Ascending aorta (tissue), 2 donors: ENCODE measurements around the gene GRSF1. TPM values are rescaled to one million over a fixed set of nuclear protein-coding genes. Genes with fewer than 3 reads are reported as not detected.

Experiments used
- DNase-seq, 2 donors: peaks; one replicate each; pipeline ENCODE4 v3.0.0-alpha.2; 2019; ENCODE audit warnings: low spot score in 2 of 2
- H3K27ac ChIP-seq, 2 donors: fragments of 200-600 bp; sonication (generic); one replicate each; pipeline ENCODE4 v1.5.1; 2016 to 2017; ENCODE audit warnings: mild to moderate bottlenecking in 1 of 2
- H3K27me3 ChIP-seq: fragments of 200-600 bp; sonication (generic); one replicate; pipeline ENCODE4 v1.5.1; 2017
- H3K36me3 ChIP-seq, 2 donors: fragments of 200-600 bp; sonication (generic); one replicate each; pipeline ENCODE4 v1.5.1; 2016
- H3K4me1 ChIP-seq, 2 donors: fragments of 200-600 bp; sonication (generic); one replicate each; pipeline ENCODE4 v1.5.1; 2016 to 2017; ENCODE audit warnings: mild to moderate bottlenecking in 1 of 2
- H3K4me3 ChIP-seq, 2 donors: fragments of 200-600 bp; sonication (generic); one replicate each; pipeline ENCODE4 v1.5.1; 2016 to 2017; ENCODE audit warnings: mild to moderate bottlenecking in 1 of 2
- H3K9me3 ChIP-seq, 2 donors: fragments of 200-600 bp; sonication (generic); one replicate each; pipeline ENCODE4 v1.5.1; 2016
- CTCF ChIP-seq, 3 experiments: fragments of 200-600 bp in 2 of 3; fragments of 450-650 bp in 1 of 3; sonication (generic) in 2 of 3; IDR thresholded peaks; one replicate each; pipeline ENCODE4 v1.5.1; 2016 to 2019; ENCODE audit warnings: antibody characterized with exemption in 3 of 3, mild to moderate bottlenecking in 1 of 3, moderate library complexity in 1 of 3
- intact Hi-C: fragments of 100-400 bp; cut with DNase I; formaldehyde crosslinking; loops from one replicate; pipeline ENCODE4 v1.15.1; 2023
- total RNA-seq: library from RNA; depleted of rRNA; stranded (reverse); fragments of >200 nt; gene quantifications from one replicate; pipeline ENCODE4 v1.1.0, GENCODE V29; 2016

Gene GRSF1
- total RNA-seq, 1 donor from 2014 or later = 23.3 TPM

DNA sequence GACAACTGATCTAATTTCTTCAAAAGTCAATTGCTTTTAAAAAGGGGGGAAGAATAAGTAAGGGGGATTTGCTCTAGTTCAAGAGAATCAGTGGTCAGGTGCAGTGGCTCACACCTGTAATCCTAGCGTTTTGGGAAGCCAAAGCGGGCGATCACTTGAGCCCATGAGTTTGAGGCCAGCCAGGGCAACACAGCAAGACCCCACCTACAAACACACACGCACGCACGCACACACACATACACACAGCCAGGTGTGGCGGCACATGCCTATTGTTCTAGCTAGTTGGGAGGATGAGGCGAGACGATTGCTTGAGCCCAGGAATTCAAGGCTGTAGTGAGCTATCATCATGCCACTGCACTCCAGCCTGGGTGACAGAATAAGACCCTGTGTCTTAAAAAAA, 9.6 kb downstream of the GRSF1 start:
- no peak for DNase-seq
- Histone ChIP-seq H3K4me3 (no peak overlapping the region), H3K4me1 (no peaks in the 10 kb centered on the region), H3K9me3 (no peaks in the 10 kb centered on the region), H3K36me3 (peaks cover 76 to 91% of the 10 kb centered on the region in 2 donors), H3K27me3 (no peaks in the 10 kb centered on the region), H3K27ac (no peak overlapping the region)
- intact Hi-C loops = no loop called here
- no peak for TF ChIP-seq CTCF (IDR thresholded peaks at IDR 0.05)

DNA sequence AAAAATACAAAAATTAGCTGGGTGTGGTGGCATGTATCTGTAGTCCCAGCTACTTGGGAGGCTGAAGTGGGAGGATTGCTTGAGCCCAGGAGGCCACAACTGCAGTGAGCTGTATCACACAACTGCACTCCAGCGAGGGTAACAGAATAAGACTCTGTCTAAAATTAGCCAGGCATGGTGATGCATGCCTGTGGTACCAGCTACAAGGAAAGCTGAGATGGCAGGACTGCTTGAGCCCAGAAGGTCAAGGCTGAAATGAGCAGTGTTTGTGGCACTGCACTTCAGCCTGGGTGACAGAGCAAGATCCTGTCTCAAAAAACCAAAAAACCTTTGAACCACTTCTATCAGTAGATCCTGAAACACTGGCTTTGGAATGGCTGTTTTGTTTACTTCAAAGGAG, 10.2 kb downstream of the GRSF1 start:
- peaks cover 81 to 91% of the 10 kb centered on the region in 2 donors for H3K36me3 ChIP-seq
- no peaks in the 10 kb centered on the region for H3K9me3 ChIP-seq
- H3K4me1 ChIP-seq = no peaks in the 10 kb centered on the region
- no peak for TF ChIP-seq CTCF (IDR thresholded peaks at IDR 0.05)
- H3K27me3 ChIP-seq = no peaks in the 10 kb centered on the region
- no peak overlapping the region for H3K4me3 ChIP-seq
- no peak for DNase-seq
- intact Hi-C loops = no loop called here
- H3K27ac ChIP-seq = no peak overlapping the region

GRCh38 chr4:70829015-70829414, 10.7 kb downstream of the GRSF1 start:
- no peak for DNase-seq
- TF ChIP-seq CTCF (IDR thresholded peaks at IDR 0.05) = no peak
- peaks cover 81 to 93% of the 10 kb centered on the region in 2 donors for H3K36me3 ChIP-seq
- H3K9me3 ChIP-seq = no peaks in the 10 kb centered on the region
- H3K27ac ChIP-seq = no peak overlapping the region
- no peaks in the 10 kb centered on the region for H3K27me3 ChIP-seq
- no peak overlapping the region for H3K4me3 ChIP-seq
- intact Hi-C loops = no loop called here
- no peaks in the 10 kb centered on the region for H3K4me1 ChIP-seq

DNA sequence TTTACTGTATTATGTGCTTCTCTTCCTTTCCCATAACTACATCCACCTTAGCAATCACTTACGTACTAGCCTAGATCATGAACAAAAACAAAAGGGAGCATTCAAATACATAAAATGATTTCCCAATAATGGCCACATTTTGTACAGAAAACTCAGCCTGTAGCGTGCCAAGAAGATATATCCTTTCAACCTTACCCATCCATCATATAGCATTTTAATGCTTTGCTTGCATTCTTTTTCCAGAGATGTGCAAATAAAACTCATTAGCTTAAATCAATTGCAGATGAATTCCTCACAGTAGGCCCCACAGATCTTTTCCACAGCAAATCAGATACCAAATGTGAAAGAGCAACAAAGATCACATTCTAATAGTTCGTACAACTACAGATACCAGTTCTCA, 20.8 kb downstream of the GRSF1 start:
- Histone ChIP-seq H3K27ac (no peak overlapping the region), H3K9me3 (no peaks in the 10 kb centered on the region), H3K36me3 (peaks cover 34 to 54% of the 10 kb centered on the region in 2 donors), H3K4me1 (no peaks in the 10 kb centered on the region), H3K27me3 (no peaks in the 10 kb centered on the region), H3K4me3 (no peak overlapping the region)
- no peak for TF ChIP-seq CTCF (IDR thresholded peaks at IDR 0.05)
- intact Hi-C loops = no loop called here
- DNase-seq = no peak

- H3K27ac ChIP-seq = no peak overlapping the region
- peaks cover 29 to 49% of the 10 kb centered on the region in 2 donors for H3K36me3 ChIP-seq
- no peak for DNase-seq
- H3K27me3 ChIP-seq = no peaks in the 10 kb centered on the region
- H3K4me3 ChIP-seq = no peak overlapping the region
- no peaks in the 10 kb centered on the region for H3K4me1 ChIP-seq
- H3K9me3 ChIP-seq = no peaks in the 10 kb centered on the region
- TF ChIP-seq CTCF (IDR thresholded peaks at IDR 0.05) = no peak
- intact Hi-C loops = no loop called here
These were observed 21.4 kb downstream of the GRSF1 start for GRCh38 chr4:70818173-70818855.

- Histone ChIP-seq H3K27me3 (no peaks in the 10 kb centered on the region), H3K27ac (no peak overlapping the region), H3K4me3 (no peak overlapping the region), H3K4me1 (no peaks in the 10 kb centered on the region), H3K9me3 (no peaks in the 10 kb centered on the region), H3K36me3 (peaks cover 18 to 36% of the 10 kb centered on the region in 2 donors)
- no peak for TF ChIP-seq CTCF (IDR thresholded peaks at IDR 0.05)
- DNase-seq = no peak
- intact Hi-C loops = no loop called here
These were observed 22.8 kb downstream of the GRSF1 start for GRCh38 chr4:70816894-70817293.
